GM23338 (cell line): ENCODE results near the gene MATR3. TPM values are rescaled to one million over a fixed set of nuclear protein-coding genes. Genes with fewer than 3 reads are reported as not detected.

ENCODE experiments used
- ATAC-seq: fragments of 200-7000 bp; cut with Tn5 transposase; 3 replicates; pipeline ENCODE4 v1.9.1; 2020
- DNase-seq: peaks from one replicate; pipeline ENCODE4 v3.0.0-alpha.2; 2015; ENCODE audit warnings: low spot score
- H2AFZ ChIP-seq: fragments of 200-600 bp; sonication (generic); 2 replicates; pipeline ENCODE4 v1.8.0; 2016; ENCODE audit warnings: antibody characterized with exemption, mild to moderate bottlenecking, moderate library complexity
- H3F3A ChIP-seq: fragments of 200-600 bp; sonication (generic); replicated peaks from 2 replicates; pipeline ENCODE4 v1.8.0; 2017; ENCODE audit warnings: antibody characterized with exemption, mixed run types, low read depth
- H3K27ac ChIP-seq: fragments of 200-600 bp; sonication (generic); 2 replicates; pipeline ENCODE4 v1.6.1; 2016; ENCODE audit warnings: low read depth
- H3K27me3 ChIP-seq: fragments of 200-600 bp; sonication (generic); 2 replicates; pipeline ENCODE4 v1.8.0; 2016; ENCODE audit warnings: mild to moderate bottlenecking, mixed run types, moderate library complexity; ENCODE audit not compliant: insufficient read depth
- H3K36me3 ChIP-seq: fragments of 200-600 bp; sonication (generic); 2 replicates; pipeline ENCODE4 v1.8.0; 2016; ENCODE audit warnings: mild to moderate bottlenecking; ENCODE audit not compliant: insufficient read depth
- H3K4me1 ChIP-seq: fragments of 200-600 bp; sonication (generic); 2 replicates; pipeline ENCODE4 v1.8.0; 2016; ENCODE audit warnings: mild to moderate bottlenecking, moderate library complexity; ENCODE audit not compliant: insufficient read depth
- H3K4me2 ChIP-seq: fragments of 200-600 bp; sonication (generic); 2 replicates; pipeline ENCODE4 v1.7.1; 2017; ENCODE audit warnings: mixed run types
- H3K4me3 ChIP-seq: fragments of 200-600 bp; sonication (generic); 2 replicates; pipeline ENCODE4 v1.6.1; 2016; ENCODE audit warnings: mixed run types
- H3K79me2 ChIP-seq: fragments of 200-600 bp; sonication (generic); replicated peaks from 2 replicates; pipeline ENCODE4 v1.8.0; 2017; ENCODE audit warnings: mild to moderate bottlenecking; ENCODE audit not compliant: insufficient read depth
- H3K9me2 ChIP-seq: fragments of 200-600 bp; sonication (generic); 2 replicates; pipeline ENCODE4 v1.8.0; 2017; ENCODE audit not compliant: insufficient read depth
- H4K20me1 ChIP-seq: fragments of 200-600 bp; sonication (generic); replicated peaks from 2 replicates; pipeline ENCODE4 v1.8.0; 2017; ENCODE audit warnings: mild to moderate bottlenecking; ENCODE audit not compliant: insufficient read depth
- H3K27ac Mint-ChIP-seq: 2 replicates; pipeline ENCODE4 v1.8.0; 2020; ENCODE audit warnings: inconsistent platforms, mild to moderate bottlenecking, moderate library complexity, mixed read lengths
- H3K27me3 Mint-ChIP-seq: 3 replicates; pipeline ENCODE4 v1.8.0; 2022; ENCODE audit warnings: low read depth, mild to moderate bottlenecking, moderate library complexity, mixed read lengths, inconsistent platforms; ENCODE audit not compliant: insufficient read depth, poor library complexity
- H3K36me3 Mint-ChIP-seq: 3 replicates; pipeline ENCODE4 v1.8.0; 2021; ENCODE audit warnings: low read depth, mild to moderate bottlenecking, inconsistent platforms, moderate library complexity, mixed read lengths
- H3K4me1 Mint-ChIP-seq: 3 replicates; pipeline ENCODE4 v1.8.0; 2020; ENCODE audit warnings: mild to moderate bottlenecking, inconsistent platforms, mixed read lengths
- H3K4me3 Mint-ChIP-seq: 3 replicates; pipeline ENCODE4 v1.8.0; 2021; ENCODE audit warnings: moderate library complexity, mild to moderate bottlenecking, inconsistent platforms, mixed read lengths
- H3K9me3 Mint-ChIP-seq: 3 replicates; pipeline ENCODE4 v1.8.0; 2020; ENCODE audit warnings: moderate library complexity, mild to moderate bottlenecking, inconsistent platforms, mixed read lengths
- CREB1 ChIP-seq: fragments of 250-450 bp; sonication (Bioruptor Pico); IDR thresholded peaks from 2 replicates; pipeline ENCODE4 v1.5.0; 2020; ENCODE audit warnings: low read depth, mild to moderate bottlenecking, moderate library complexity
- CTCF ChIP-seq, 2 experiments: fragments of 200-600 bp in 1 of 2; sonication (generic) in 1 of 2; conservative IDR thresholded peaks; 2 replicates each; pipeline versions ENCODE4 v1.5.1 to v1.6.1; 2016 to 2017; ENCODE audit warnings: antibody characterized with exemption in 2 of 2, low read depth in 2 of 2, mild to moderate bottlenecking in 2 of 2, moderate library complexity in 1 of 2
- ETS1 ChIP-seq: IDR thresholded peaks from 2 replicates; pipeline ENCODE4 v1.6.1; 2016; ENCODE audit warnings: antibody characterized with exemption
- EZH2 ChIP-seq: fragments of 200-600 bp; sonication (generic); IDR thresholded peaks from one replicate; pipeline ENCODE4 v1.8.0; 2017; ENCODE audit warnings: antibody characterized with exemption, mild to moderate bottlenecking, low read depth; ENCODE audit not compliant: unreplicated experiment
- EZH2phosphoT487 ChIP-seq: fragments of 200-600 bp; sonication (generic); IDR thresholded peaks from one replicate; pipeline ENCODE4 v1.8.1; 2018; ENCODE audit warnings: antibody characterized with exemption; ENCODE audit not compliant: unreplicated experiment
- JUNB ChIP-seq: IDR thresholded peaks from one replicate; pipeline ENCODE4 v1.6.1; 2016; ENCODE audit warnings: antibody characterized with exemption; ENCODE audit not compliant: unreplicated experiment
- NANOG ChIP-seq: IDR thresholded peaks from 2 replicates; pipeline ENCODE4 v1.6.1; 2016; ENCODE audit warnings: antibody characterized with exemption, borderline replicate concordance
- POLR2AphosphoS5 ChIP-seq: IDR thresholded peaks from 2 replicates; pipeline ENCODE4 v1.6.1; 2016; ENCODE audit warnings: antibody characterized with exemption, low read depth
- REST ChIP-seq: IDR thresholded peaks from one replicate; pipeline ENCODE4 v1.6.1; 2018; ENCODE audit warnings: antibody characterized with exemption; ENCODE audit not compliant: unreplicated experiment
- STAT1 ChIP-seq: IDR thresholded peaks from one replicate; pipeline ENCODE4 v1.6.1; 2016; ENCODE audit warnings: antibody characterized with exemption; ENCODE audit not compliant: unreplicated experiment
- ZNF114 ChIP-seq: fragments of 250-450 bp; sonication (Bioruptor Pico); IDR thresholded peaks from 2 replicates; pipeline ENCODE4 v1.5.0; 2020; ENCODE audit warnings: mild to moderate bottlenecking, moderate library complexity
- ZNF331 ChIP-seq: fragments of 250-450 bp; sonication (Bioruptor Pico); IDR thresholded peaks from 2 replicates; pipeline ENCODE4 v1.5.0; 2020; ENCODE audit warnings: low read depth, mild to moderate bottlenecking, moderate library complexity
- ZNF462 ChIP-seq: fragments of 250-450 bp; sonication (Bioruptor Pico); IDR thresholded peaks from 2 replicates; pipeline ENCODE4 v1.5.0; 2020; ENCODE audit warnings: mild to moderate bottlenecking, moderate library complexity
- polyA plus RNA-seq: library from polyadenylated mRNA; unstranded; fragments of >200 nt; fragmentation: Nextera tagmentation; extraction: Ambion mirVana; gene quantifications from 2 replicates; pipeline ENCODE4 v1.2.1, GENCODE V29; 2016
- total RNA-seq: library from RNA; depleted of rRNA; stranded (reverse); fragments of >200 nt; shearing (Covaris generic); gene quantifications from 2 replicates; pipeline ENCODE4 v1.2.3, GENCODE V29; 2014

Gene MATR3
- total and polyA plus RNA-seq, 2 experiments from 2014 or later = 278 to 506 TPM

GRCh38 chr5:139312075-139312474 lies 18.5 kb downstream of the MATR3 start:
- Histone ChIP-seq H3K27me3 (no peaks in the 10 kb centered on the region), H3K4me3 (peak overlapping the region; percentile 3; the same call in 1 of the 2 replicates), H3K4me2 (peak overlapping the region; percentile 44), H2AFZ (no peak overlapping the region), H3F3A (peaks cover 6% of the 10 kb centered on the region; the same call in 1 of the 2 replicates), H3K36me3 (peaks cover 20% of the 10 kb centered on the region), H3K9me2 (no peaks in the 10 kb centered on the region), H3K27ac (0 out of 2 replicates have a peak overlapping the region, but pooled peaks have one; percentile 34), H3K4me1 (peaks cover 32% of the 10 kb centered on the region), H4K20me1 (peaks cover 88% of the 10 kb centered on the region), H3K79me2 (peaks cover 100% of the 10 kb centered on the region)
- Mint-ChIP-seq H3K27ac (peak overlapping the region; percentile 49; the same call in 1 of the 2 replicates), H3K9me3 (no peaks in the 10 kb centered on the region), H3K4me3 (0 out of 3 replicates have a peak overlapping the region, but pooled peaks have one; percentile 13), H3K27me3 (no peaks in the 10 kb centered on the region), H3K4me1 (peaks cover 51% of the 10 kb centered on the region), H3K36me3 (peaks cover 33% of the 10 kb centered on the region)
- ATAC-seq (peak; percentile 88), DNase-seq (peak; percentile 68)
- TF ChIP-seq NANOG = no peak
- no peak for TF ChIP-seq STAT1
- no peak for TF ChIP-seq ZNF114 (CRISPR knock-in tag)
- no peak for TF ChIP-seq EZH2phosphoT487
- no peak for TF ChIP-seq EZH2
- no peak for TF ChIP-seq CTCF (conservative IDR thresholded peaks at IDR 0.05; ENCODE audit: low read depth in 2 of 2)
- no peak for TF ChIP-seq ZNF331 (CRISPR knock-in tag)
- no peak for TF ChIP-seq CREB1 (CRISPR knock-in tag)
- no peak for TF ChIP-seq ETS1
- TF ChIP-seq ZNF462 (CRISPR knock-in tag) = no peak
- TF ChIP-seq JUNB = no peak
- TF ChIP-seq REST = no peak
- TF ChIP-seq POLR2AphosphoS5 = no peak
